SK-N-SH treated with all-trans-retinoic acid at 6 μM for 48 hours (cell line): ENCODE results near the gene LRBA.

Experiments used
- ATAC-seq: fragments of 200-7000 bp; cut with Tn5 transposase; 3 replicates; pipeline ENCODE4 v1.9.1; 2020; ENCODE audit warnings: mild to moderate bottlenecking, moderate library complexity
- ARNTL ChIP-seq: fragments of 450-650 bp; formaldehyde crosslinking; IDR thresholded peaks from 2 replicates; pipeline ENCODE4 v1.5.0; 2020; ENCODE audit warnings: low read depth, mild to moderate bottlenecking, moderate library complexity, borderline replicate concordance
- BACH2 ChIP-seq: fragments of 250-450 bp; sonication (Bioruptor Pico); IDR thresholded peaks from 2 replicates; pipeline ENCODE4 v1.9.0; 2021; ENCODE audit warnings: mild to moderate bottlenecking, borderline replicate concordance
- CSDC2 ChIP-seq: fragments of 250-450 bp; sonication (Bioruptor Pico); IDR thresholded peaks from 2 replicates; pipeline ENCODE4 v1.5.0; 2020; ENCODE audit warnings: mild to moderate bottlenecking, moderate library complexity
- ESRRG ChIP-seq: fragments of 250-450 bp; sonication (Bioruptor Pico); IDR thresholded peaks from 2 replicates; pipeline ENCODE4 v1.6.1; 2021; ENCODE audit warnings: mild to moderate bottlenecking
- GLIS3 ChIP-seq: fragments of 250-450 bp; sonication (Bioruptor Pico); IDR thresholded peaks from 2 replicates; pipeline ENCODE4 v1.5.0; 2020; ENCODE audit warnings: mild to moderate bottlenecking, moderate library complexity
- OSR1 ChIP-seq: fragments of 250-450 bp; sonication (Bioruptor Pico); IDR thresholded peaks from 2 replicates; pipeline ENCODE4 v1.8.0; 2022; ENCODE audit warnings: moderate library complexity, mild to moderate bottlenecking, inconsistent platforms
- PPARA ChIP-seq: fragments of 250-450 bp; sonication (Bioruptor Pico); IDR thresholded peaks from 2 replicates; pipeline ENCODE4 v1.5.0; 2020; ENCODE audit warnings: mild to moderate bottlenecking, borderline replicate concordance
- RARB ChIP-seq: fragments of 250-450 bp; sonication (Bioruptor Pico); IDR thresholded peaks from 2 replicates; pipeline ENCODE4 v1.8.0; 2021; ENCODE audit warnings: mild to moderate bottlenecking, moderate library complexity
- SNAI2 ChIP-seq: fragments of 250-450 bp; sonication (Bioruptor Pico); IDR thresholded peaks from 2 replicates; pipeline ENCODE4 v1.5.0; 2020; ENCODE audit warnings: mild to moderate bottlenecking, moderate library complexity
- TCF4 ChIP-seq: fragments of 250-450 bp; sonication (Bioruptor Pico); IDR thresholded peaks from 2 replicates; pipeline ENCODE4 v1.8.0; 2021; ENCODE audit warnings: mild to moderate bottlenecking, moderate library complexity, borderline replicate concordance
- TOX ChIP-seq: fragments of 250-450 bp; sonication (Bioruptor Pico); IDR thresholded peaks from 2 replicates; pipeline ENCODE4 v1.8.0; 2021; ENCODE audit warnings: mild to moderate bottlenecking, moderate library complexity, borderline replicate concordance
- ZC3H10 ChIP-seq: fragments of 250-450 bp; sonication (Bioruptor Pico); IDR thresholded peaks from 2 replicates; pipeline ENCODE4 v1.5.1; 2021; ENCODE audit warnings: mild to moderate bottlenecking, moderate library complexity
- ZFP30 ChIP-seq: fragments of 450-650 bp; formaldehyde crosslinking; IDR thresholded peaks from 2 replicates; pipeline ENCODE4 v1.5.0; 2022; ENCODE audit warnings: mild to moderate bottlenecking, moderate library complexity
- ZNF565 ChIP-seq: fragments of 450-650 bp; formaldehyde crosslinking; conservative IDR thresholded peaks from 2 replicates; pipeline ENCODE4 v1.5.0; 2020; ENCODE audit warnings: low read depth, mild to moderate bottlenecking, moderate library complexity
- ZNF8 ChIP-seq: fragments of 450-650 bp; formaldehyde crosslinking; IDR thresholded peaks from 2 replicates; pipeline ENCODE4 v1.5.0; 2020; ENCODE audit warnings: mild to moderate bottlenecking, moderate library complexity
- TF ChIP-seq, protein P1 (sequence below): fragments of 250-450 bp; sonication (Bioruptor Pico); IDR thresholded peaks from 2 replicates; pipeline ENCODE4 v1.5.1; 2020; ENCODE audit warnings: low read depth, mild to moderate bottlenecking, moderate library complexity
- TF ChIP-seq, protein P2 (sequence below): fragments of 250-450 bp; sonication (Bioruptor Pico); IDR thresholded peaks from 2 replicates; pipeline ENCODE4 v1.8.0; 2021; ENCODE audit warnings: low read depth, mild to moderate bottlenecking, moderate library complexity, borderline replicate concordance
- TF ChIP-seq, protein P3 (sequence below): fragments of 250-450 bp; sonication (Bioruptor Pico); IDR thresholded peaks from 2 replicates; pipeline ENCODE4 v1.5.1; 2021; ENCODE audit warnings: mild to moderate bottlenecking, moderate library complexity
- TF ChIP-seq, protein P4 (sequence below): fragments of 250-450 bp; sonication (Bioruptor Pico); IDR thresholded peaks from 2 replicates; pipeline ENCODE4 v1.8.0; 2020; ENCODE audit warnings: mild to moderate bottlenecking, moderate library complexity, borderline replicate concordance
- TF ChIP-seq, protein P5 (sequence below): fragments of 250-450 bp; sonication (Bioruptor Pico); IDR thresholded peaks from 2 replicates; pipeline ENCODE4 v1.5.0; 2020; ENCODE audit warnings: mild to moderate bottlenecking, moderate library complexity

LRBA gene

DNA sequence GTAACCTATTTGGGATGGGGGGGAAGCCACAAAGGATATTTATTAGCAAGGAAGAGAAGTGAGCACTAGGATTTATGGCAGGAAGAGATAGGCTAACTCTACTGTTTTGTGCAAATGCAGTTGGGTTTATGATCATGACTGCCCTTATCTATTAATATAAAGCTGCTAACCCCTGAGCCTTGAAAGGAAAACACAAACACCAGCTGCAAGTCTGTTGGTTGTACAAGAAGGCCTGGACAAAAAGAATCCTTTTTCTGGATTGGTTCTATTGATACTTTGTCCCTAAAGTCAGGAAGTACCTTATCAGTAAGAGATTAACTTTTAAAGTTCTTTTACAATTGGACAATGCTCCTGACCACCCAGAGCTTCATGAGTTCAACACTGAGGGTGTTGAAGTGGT, 188.8 kb downstream of the LRBA start:
- TF ChIP-seq SNAI2 (CRISPR knock-in tag), result no peak
- ATAC-seq, result no peak

DNA sequence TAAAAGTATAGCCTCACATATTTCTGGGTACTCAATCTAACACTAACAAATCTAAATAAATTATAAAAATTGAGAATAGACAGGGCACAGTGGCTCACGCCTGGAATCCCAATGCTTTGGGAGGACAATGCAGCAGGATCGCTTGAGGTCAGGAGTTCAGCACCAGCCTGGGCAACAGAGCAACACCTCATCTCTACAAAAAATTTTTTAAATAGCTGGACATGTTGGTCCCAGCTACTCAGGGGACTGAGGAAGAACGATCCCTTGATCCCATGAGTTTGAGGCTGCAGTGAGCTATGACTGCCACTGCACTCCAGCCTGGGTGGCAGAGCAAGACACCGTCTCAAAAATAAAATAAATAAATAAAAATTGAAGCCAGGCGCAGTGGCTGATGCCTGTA, 192.7 kb downstream of the LRBA start:
- ATAC-seq, result no peak
- TF ChIP-seq, protein P1, sequence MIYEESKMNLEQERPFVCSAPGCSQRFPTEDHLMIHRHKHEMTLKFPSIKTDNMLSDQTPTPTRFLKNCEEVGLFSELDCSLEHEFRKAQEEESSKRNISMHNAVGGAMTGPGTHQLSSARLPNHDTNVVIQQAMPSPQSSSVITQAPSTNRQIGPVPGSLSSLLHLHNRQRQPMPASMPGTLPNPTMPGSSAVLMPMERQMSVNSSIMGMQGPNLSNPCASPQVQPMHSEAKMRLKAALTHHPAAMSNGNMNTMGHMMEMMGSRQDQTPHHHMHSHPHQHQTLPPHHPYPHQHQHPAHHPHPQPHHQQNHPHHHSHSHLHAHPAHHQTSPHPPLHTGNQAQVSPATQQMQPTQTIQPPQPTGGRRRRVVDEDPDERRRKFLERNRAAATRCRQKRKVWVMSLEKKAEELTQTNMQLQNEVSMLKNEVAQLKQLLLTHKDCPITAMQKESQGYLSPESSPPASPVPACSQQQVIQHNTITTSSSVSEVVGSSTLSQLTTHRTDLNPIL (CRISPR knock-in tag), result no peak
- TF ChIP-seq ZNF565 (CRISPR knock-in tag), result no peak

DNA sequence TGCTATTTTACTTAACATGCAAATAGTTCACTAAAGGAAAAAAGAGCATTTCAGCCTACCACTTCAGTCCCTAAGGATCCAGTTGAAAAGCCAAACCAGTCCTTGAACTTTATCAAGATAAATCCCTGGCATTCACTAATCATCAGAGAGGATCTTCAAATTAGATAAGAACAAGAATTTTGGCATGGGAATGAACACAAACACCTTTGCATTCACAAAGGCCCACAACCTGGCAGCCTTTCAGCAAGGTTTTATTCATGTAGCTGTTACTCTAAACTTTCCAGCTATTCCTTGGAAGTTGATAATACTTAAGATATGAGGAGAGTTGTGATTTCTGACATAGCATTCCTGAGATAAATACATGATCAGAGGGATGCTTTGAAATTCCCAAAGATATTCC, 193.4 kb downstream of the LRBA start:
- ATAC-seq, result no peak
- TF ChIP-seq RARB (CRISPR knock-in tag) (no peak), TCF4 (no peak), TOX (CRISPR knock-in tag) (no peak), ZNF565 (CRISPR knock-in tag) (no peak)
- TF ChIP-seq, protein P2, sequence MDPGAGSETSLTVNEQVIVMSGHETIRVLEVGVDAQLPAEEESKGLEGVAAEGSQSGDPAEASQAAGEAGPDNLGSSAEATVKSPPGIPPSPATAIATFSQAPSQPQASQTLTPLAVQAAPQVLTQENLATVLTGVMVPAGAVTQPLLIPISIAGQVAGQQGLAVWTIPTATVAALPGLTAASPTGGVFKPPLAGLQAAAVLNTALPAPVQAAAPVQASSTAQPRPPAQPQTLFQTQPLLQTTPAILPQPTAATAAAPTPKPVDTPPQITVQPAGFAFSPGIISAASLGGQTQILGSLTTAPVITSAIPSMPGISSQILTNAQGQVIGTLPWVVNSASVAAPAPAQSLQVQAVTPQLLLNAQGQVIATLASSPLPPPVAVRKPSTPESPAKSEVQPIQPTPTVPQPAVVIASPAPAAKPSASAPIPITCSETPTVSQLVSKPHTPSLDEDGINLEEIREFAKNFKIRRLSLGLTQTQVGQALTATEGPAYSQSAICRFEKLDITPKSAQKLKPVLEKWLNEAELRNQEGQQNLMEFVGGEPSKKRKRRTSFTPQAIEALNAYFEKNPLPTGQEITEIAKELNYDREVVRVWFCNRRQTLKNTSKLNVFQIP (CRISPR knock-in tag), result no peak
- TF ChIP-seq, all 23 proteins: peak for 0

DNA sequence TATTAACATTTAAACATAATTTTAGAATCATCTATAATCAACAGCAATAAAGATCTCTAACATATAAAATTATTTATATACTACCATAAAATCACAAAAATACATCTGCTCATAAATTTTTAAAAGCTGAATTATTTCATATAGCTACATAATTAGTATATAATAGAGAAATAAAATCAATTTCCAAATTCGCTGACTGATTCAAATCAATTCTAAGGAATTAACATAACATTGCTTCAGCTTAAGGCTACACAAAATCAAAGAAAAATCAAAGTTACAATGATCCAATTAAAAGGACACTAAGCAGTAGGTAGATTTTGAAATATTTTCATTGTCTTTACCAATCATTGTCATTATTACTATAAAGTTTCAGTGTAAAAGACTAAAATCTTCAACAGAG, 194.7 kb downstream of the LRBA start:
- TF ChIP-seq ESRRG (CRISPR knock-in tag) (no peak), ARNTL (CRISPR knock-in tag) (no peak), ZNF8 (CRISPR knock-in tag) (no peak), TCF4 (no peak), BACH2 (no peak), ZC3H10 (no peak), TOX (CRISPR knock-in tag) (no peak), PPARA (CRISPR knock-in tag) (no peak), ZFP30 (CRISPR knock-in tag) (no peak), SNAI2 (CRISPR knock-in tag) (no peak), OSR1 (CRISPR knock-in tag) (no peak), CSDC2 (no peak), RARB (CRISPR knock-in tag) (no peak), GLIS3 (CRISPR knock-in tag) (no peak)
- TF ChIP-seq, protein P3, sequence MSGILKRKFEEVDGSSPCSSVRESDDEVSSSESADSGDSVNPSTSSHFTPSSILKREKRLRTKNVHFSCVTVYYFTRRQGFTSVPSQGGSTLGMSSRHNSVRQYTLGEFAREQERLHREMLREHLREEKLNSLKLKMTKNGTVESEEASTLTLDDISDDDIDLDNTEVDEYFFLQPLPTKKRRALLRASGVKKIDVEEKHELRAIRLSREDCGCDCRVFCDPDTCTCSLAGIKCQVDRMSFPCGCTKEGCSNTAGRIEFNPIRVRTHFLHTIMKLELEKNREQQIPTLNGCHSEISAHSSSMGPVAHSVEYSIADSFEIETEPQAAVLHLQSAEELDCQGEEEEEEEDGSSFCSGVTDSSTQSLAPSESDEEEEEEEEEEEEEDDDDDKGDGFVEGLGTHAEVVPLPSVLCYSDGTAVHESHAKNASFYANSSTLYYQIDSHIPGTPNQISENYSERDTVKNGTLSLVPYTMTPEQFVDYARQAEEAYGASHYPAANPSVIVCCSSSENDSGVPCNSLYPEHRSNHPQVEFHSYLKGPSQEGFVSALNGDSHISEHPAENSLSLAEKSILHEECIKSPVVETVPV (CRISPR knock-in tag), result no peak
- TF ChIP-seq, protein P2 (CRISPR knock-in tag), result no peak
- TF ChIP-seq, protein P4, sequence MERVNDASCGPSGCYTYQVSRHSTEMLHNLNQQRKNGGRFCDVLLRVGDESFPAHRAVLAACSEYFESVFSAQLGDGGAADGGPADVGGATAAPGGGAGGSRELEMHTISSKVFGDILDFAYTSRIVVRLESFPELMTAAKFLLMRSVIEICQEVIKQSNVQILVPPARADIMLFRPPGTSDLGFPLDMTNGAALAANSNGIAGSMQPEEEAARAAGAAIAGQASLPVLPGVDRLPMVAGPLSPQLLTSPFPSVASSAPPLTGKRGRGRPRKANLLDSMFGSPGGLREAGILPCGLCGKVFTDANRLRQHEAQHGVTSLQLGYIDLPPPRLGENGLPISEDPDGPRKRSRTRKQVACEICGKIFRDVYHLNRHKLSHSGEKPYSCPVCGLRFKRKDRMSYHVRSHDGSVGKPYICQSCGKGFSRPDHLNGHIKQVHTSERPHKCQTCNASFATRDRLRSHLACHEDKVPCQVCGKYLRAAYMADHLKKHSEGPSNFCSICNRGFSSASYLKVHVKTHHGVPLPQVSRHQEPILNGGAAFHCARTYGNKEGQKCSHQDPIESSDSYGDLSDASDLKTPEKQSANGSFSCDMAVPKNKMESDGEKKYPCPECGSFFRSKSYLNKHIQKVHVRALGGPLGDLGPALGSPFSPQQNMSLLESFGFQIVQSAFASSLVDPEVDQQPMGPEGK, result no peak
- TF ChIP-seq, protein P5, sequence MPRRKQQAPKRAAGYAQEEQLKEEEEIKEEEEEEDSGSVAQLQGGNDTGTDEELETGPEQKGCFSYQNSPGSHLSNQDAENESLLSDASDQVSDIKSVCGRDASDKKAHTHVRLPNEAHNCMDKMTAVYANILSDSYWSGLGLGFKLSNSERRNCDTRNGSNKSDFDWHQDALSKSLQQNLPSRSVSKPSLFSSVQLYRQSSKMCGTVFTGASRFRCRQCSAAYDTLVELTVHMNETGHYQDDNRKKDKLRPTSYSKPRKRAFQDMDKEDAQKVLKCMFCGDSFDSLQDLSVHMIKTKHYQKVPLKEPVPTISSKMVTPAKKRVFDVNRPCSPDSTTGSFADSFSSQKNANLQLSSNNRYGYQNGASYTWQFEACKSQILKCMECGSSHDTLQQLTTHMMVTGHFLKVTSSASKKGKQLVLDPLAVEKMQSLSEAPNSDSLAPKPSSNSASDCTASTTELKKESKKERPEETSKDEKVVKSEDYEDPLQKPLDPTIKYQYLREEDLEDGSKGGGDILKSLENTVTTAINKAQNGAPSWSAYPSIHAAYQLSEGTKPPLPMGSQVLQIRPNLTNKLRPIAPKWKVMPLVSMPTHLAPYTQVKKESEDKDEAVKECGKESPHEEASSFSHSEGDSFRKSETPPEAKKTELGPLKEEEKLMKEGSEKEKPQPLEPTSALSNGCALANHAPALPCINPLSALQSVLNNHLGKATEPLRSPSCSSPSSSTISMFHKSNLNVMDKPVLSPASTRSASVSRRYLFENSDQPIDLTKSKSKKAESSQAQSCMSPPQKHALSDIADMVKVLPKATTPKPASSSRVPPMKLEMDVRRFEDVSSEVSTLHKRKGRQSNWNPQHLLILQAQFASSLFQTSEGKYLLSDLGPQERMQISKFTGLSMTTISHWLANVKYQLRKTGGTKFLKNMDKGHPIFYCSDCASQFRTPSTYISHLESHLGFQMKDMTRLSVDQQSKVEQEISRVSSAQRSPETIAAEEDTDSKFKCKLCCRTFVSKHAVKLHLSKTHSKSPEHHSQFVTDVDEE (CRISPR knock-in tag), result no peak
- TF ChIP-seq, protein P1 (CRISPR knock-in tag), result no peak

More for the DNA sequence above, 194.7 kb downstream of the LRBA start:
- no peak for ATAC-seq
